B cell (primary cell): ENCODE results near the gene DLG2.

ENCODE experiments used
- EZH2 ChIP-seq: IDR thresholded peaks from 2 replicates; pipeline ENCODE4 v1.6.1; 2012; ENCODE audit warnings: borderline replicate concordance, low read depth, mild to moderate bottlenecking, moderate library complexity, low read length; ENCODE audit not compliant: insufficient read depth, poor library complexity, severe bottlenecking
- TF ChIP-seq, protein P1 (sequence below): fragments of 200-600 bp; IDR thresholded peaks from one replicate; pipeline ENCODE4 v1.8.0; 2022; ENCODE audit warnings: antibody characterized with exemption, mild to moderate bottlenecking

DNA sequence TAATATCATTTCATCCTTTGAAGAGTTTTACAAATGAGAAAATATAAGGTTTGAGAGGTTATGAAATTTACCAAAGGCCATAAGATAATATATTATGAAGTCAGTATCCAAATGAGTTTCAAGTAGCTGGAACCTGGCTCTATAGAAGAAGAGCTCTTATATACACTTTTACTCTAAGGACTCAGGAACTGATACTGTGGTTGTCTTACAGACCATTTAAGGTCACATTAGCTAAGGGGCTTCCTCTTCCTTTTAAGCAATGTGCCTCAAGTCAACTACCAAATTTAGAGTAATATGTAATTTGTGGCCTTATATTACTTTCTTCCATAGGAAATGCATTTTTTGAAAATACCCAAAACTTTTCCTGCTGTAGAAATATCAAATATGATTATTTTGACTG, 369.3 kb downstream of the DLG2 start:
- TF ChIP-seq, protein P1, sequence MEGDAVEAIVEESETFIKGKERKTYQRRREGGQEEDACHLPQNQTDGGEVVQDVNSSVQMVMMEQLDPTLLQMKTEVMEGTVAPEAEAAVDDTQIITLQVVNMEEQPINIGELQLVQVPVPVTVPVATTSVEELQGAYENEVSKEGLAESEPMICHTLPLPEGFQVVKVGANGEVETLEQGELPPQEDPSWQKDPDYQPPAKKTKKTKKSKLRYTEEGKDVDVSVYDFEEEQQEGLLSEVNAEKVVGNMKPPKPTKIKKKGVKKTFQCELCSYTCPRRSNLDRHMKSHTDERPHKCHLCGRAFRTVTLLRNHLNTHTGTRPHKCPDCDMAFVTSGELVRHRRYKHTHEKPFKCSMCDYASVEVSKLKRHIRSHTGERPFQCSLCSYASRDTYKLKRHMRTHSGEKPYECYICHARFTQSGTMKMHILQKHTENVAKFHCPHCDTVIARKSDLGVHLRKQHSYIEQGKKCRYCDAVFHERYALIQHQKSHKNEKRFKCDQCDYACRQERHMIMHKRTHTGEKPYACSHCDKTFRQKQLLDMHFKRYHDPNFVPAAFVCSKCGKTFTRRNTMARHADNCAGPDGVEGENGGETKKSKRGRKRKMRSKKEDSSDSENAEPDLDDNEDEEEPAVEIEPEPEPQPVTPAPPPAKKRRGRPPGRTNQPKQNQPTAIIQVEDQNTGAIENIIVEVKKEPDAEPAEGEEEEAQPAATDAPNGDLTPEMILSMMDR = no peak
- TF ChIP-seq EZH2 = no peak
